Parathyroid adenoma (tissue), 2 donors: Measurements from ENCODE around the gene LMX1B.

Experiments
- H2AFZ ChIP-seq: fragments of 300-600 bp; sonication (generic); one replicate; pipeline ENCODE4 v1.7.0; 2017; ENCODE audit warnings: antibody characterized with exemption, mild to moderate bottlenecking
- H3K27ac ChIP-seq: fragments of 300-600 bp; sonication (generic); one replicate; pipeline ENCODE4 v1.7.0; 2017
- H3K27me3 ChIP-seq: fragments of 300-600 bp; sonication (generic); one replicate; pipeline ENCODE4 v1.7.0; 2017; ENCODE audit warnings: low read length; ENCODE audit not compliant: control insufficient read depth, insufficient read depth
- H3K36me3 ChIP-seq: fragments of 300-600 bp; sonication (generic); one replicate; pipeline ENCODE4 v1.7.0; 2017; ENCODE audit warnings: low read length; ENCODE audit not compliant: control insufficient read depth, insufficient read depth
- H3K4me1 ChIP-seq: fragments of 300-600 bp; sonication (generic); one replicate; pipeline ENCODE4 v1.7.0; 2017; ENCODE audit warnings: control low read depth
- H3K4me2 ChIP-seq: fragments of 300-600 bp; sonication (generic); one replicate; pipeline ENCODE4 v1.7.0; 2017; ENCODE audit warnings: low read length
- H3K4me3 ChIP-seq: fragments of 300-600 bp; sonication (generic); one replicate; pipeline ENCODE4 v1.7.0; 2017; ENCODE audit warnings: low read depth, low read length
- H3K79me2 ChIP-seq: fragments of 300-600 bp; sonication (generic); one replicate; pipeline ENCODE4 v1.7.0; 2017; ENCODE audit warnings: control low read depth
- H3K9ac ChIP-seq: fragments of 300-600 bp; sonication (generic); one replicate; pipeline ENCODE4 v1.7.0; 2017; ENCODE audit warnings: mild to moderate bottlenecking
- H3K9me3 ChIP-seq: fragments of 300-600 bp; sonication (generic); one replicate; pipeline ENCODE4 v1.7.0; 2017; ENCODE audit warnings: low read length; ENCODE audit not compliant: control insufficient read depth
- CTCF ChIP-seq: fragments of 300-600 bp; sonication (generic); IDR thresholded peaks from one replicate; pipeline ENCODE4 v1.7.0; 2017; ENCODE audit warnings: antibody characterized with exemption, mild to moderate bottlenecking
- donor health status: primary hyperparathyroidism.

LMX1B gene

GRCh38 chr9:126618585-126619360, 5.0 kb downstream of the LMX1B start:
- no peaks in the 10 kb centered on the region for H3K4me1 ChIP-seq
- H3K4me3 ChIP-seq: no peak overlapping the region
- TF ChIP-seq CTCF: no peak
- H3K79me2 ChIP-seq: no peaks in the 10 kb centered on the region
- no peak overlapping the region for H2AFZ ChIP-seq
- no peak overlapping the region for H3K27ac ChIP-seq
- no peak overlapping the region for H3K4me2 ChIP-seq
- no peak overlapping the region for H3K9ac ChIP-seq
- H3K27me3 ChIP-seq: no peaks in the 10 kb centered on the region
- H3K36me3 ChIP-seq: no peaks in the 10 kb centered on the region
- no peaks in the 10 kb centered on the region for H3K9me3 ChIP-seq

GRCh38 chr9:126619361-126620135, 5.8 kb downstream of the LMX1B start:
- H3K4me3 ChIP-seq: no peak overlapping the region
- H2AFZ ChIP-seq: no peak overlapping the region
- H3K79me2 ChIP-seq: no peaks in the 10 kb centered on the region
- H3K36me3 ChIP-seq: no peaks in the 10 kb centered on the region
- no peaks in the 10 kb centered on the region for H3K4me1 ChIP-seq
- H3K27ac ChIP-seq: no peak overlapping the region
- no peak overlapping the region for H3K9ac ChIP-seq
- H3K27me3 ChIP-seq: no peaks in the 10 kb centered on the region
- no peaks in the 10 kb centered on the region for H3K9me3 ChIP-seq
- TF ChIP-seq CTCF: no peak
- no peak overlapping the region for H3K4me2 ChIP-seq

- Histone ChIP-seq H3K27ac (no peak overlapping the region), H3K4me3 (no peak overlapping the region), H3K4me2 (no peak overlapping the region), H3K9me3 (no peaks in the 10 kb centered on the region), H2AFZ (no peak overlapping the region), H3K79me2 (no peaks in the 10 kb centered on the region), H3K9ac (no peak overlapping the region), H3K27me3 (peaks cover 3% of the 10 kb centered on the region), H3K36me3 (no peaks in the 10 kb centered on the region), H3K4me1 (no peaks in the 10 kb centered on the region)
- TF ChIP-seq CTCF: no peak
These were observed 6.8 kb downstream of the LMX1B start for GRCh38 chr9:126620478-126620877.

- H3K79me2 ChIP-seq: no peaks in the 10 kb centered on the region
- H3K27ac ChIP-seq: no peak overlapping the region
- H3K4me1 ChIP-seq: no peaks in the 10 kb centered on the region
- no peak overlapping the region for H2AFZ ChIP-seq
- no peak overlapping the region for H3K9ac ChIP-seq
- H3K4me3 ChIP-seq: no peak overlapping the region
- H3K27me3 ChIP-seq: peaks cover 3% of the 10 kb centered on the region
- no peaks in the 10 kb centered on the region for H3K36me3 ChIP-seq
- H3K9me3 ChIP-seq: no peaks in the 10 kb centered on the region
- no peak for TF ChIP-seq CTCF
- no peak overlapping the region for H3K4me2 ChIP-seq
These were observed 7.6 kb downstream of the LMX1B start for GRCh38 chr9:126621061-126621918.
